ENCODE results near the gene ZFHX3. TPM values are rescaled to one million over a fixed set of nuclear protein-coding genes. Genes with fewer than 3 reads are reported as not detected.

Gene ZFHX3
- total RNA-seq, 1 experiment from 2014 or later, result 1.5 TPM

- Histone ChIP-seq H3K9me3 (ENCODE audit: control insufficient read depth, low read depth, low read length) (no peaks in the 10 kb centered on the region), H2BK12ac (ENCODE audit: insufficient read length, low read depth, low read length) (no peak overlapping the region), H3K4ac (ENCODE audit: low read depth, low read length) (no peak overlapping the region), H3K27ac (ENCODE audit: insufficient read length, low read depth, low read length) (no peak overlapping the region), H4K8ac (replicated peaks; ENCODE audit: insufficient read length, low read depth, low read length) (no peak overlapping the region), H2AK5ac (ENCODE audit: insufficient read length, low read length) (no peak overlapping the region), H3K4me1 (ENCODE audit: insufficient read depth, low read length) (no peaks in the 10 kb centered on the region; the same call in 1 of the 2 replicates), H3K18ac (ENCODE audit: insufficient read length, low read depth, low read length) (no peak overlapping the region), H3K9ac (ENCODE audit: extremely low read depth, insufficient read length, low read length) (no peak overlapping the region), H3T11ph (ENCODE audit: low read length) (no peak overlapping the region), H3K56ac (ENCODE audit: insufficient read length, low read depth, low read length) (no peak overlapping the region), H3K27me3 (ENCODE audit: insufficient read depth, low read length) (no peaks in the 10 kb centered on the region), H3K79me2 (ENCODE audit: insufficient read depth, low read length) (no peaks in the 10 kb centered on the region), H3K4me2 (ENCODE audit: insufficient read depth, insufficient read length, low read length) (no peak overlapping the region), H2BK5ac (ENCODE audit: insufficient read length, low read length) (no peak overlapping the region), H3K79me1 (ENCODE audit: insufficient read depth, low read depth, low read length, poor library complexity, severe bottlenecking) (no peaks in the 10 kb centered on the region), H2BK15ac (ENCODE audit: low read depth, low read length) (no peak overlapping the region), H2BK120ac (ENCODE audit: low read depth, low read length, poor library complexity, severe bottlenecking) (no peak overlapping the region), H4K91ac (ENCODE audit: insufficient read length, low read depth, low read length) (no peak overlapping the region), H3K23ac (ENCODE audit: insufficient read length, low read depth, low read length) (no peak overlapping the region), H3K23me2 (ENCODE audit: insufficient read length, low read depth, low read length, poor library complexity, severe bottlenecking) (no peaks in the 10 kb centered on the region), H2BK20ac (ENCODE audit: low read depth, low read length, poor library complexity, severe bottlenecking) (no peak overlapping the region), H2AFZ (ENCODE audit: low read length) (no peak overlapping the region), H4K5ac (ENCODE audit: insufficient read length, low read depth, low read length) (no peak overlapping the region), H3K14ac (ENCODE audit: insufficient read depth, low read length) (no peak overlapping the region), H4K20me1 (ENCODE audit: control insufficient read depth, insufficient read depth, insufficient read length) (no peaks in the 10 kb centered on the region)
- H3K36me3 Mint-ChIP-seq (ENCODE audit: insufficient read depth in 1 of 3, low read depth in 3 of 3), result no peaks in the 10 kb centered on the region
- no peak overlapping the region for H3K4me3 Mint-ChIP-seq
- no peak overlapping the region for H3K27ac Mint-ChIP-seq
- WGBS (ENCODE audit: extremely low coverage, insufficient read length, low lambda C conversion rate), result no CpG with 5 or more reads among the region's 3 CpGs
- H3K9me3 Mint-ChIP-seq, result no peaks in the 10 kb centered on the region
- peaks cover 2 to 4% of the 10 kb centered on the region in 2 experiments; a peak in 1 of 4 replicates for H3K4me1 Mint-ChIP-seq
- peaks cover 28% of the 10 kb centered on the region for H3K27me3 Mint-ChIP-seq (ENCODE audit: low read depth)
- TF ChIP-seq CTCF (conservative IDR thresholded peaks at IDR 0.05), result no peak
- DNase-seq, result no peak
Measured at GRCh38 chr16:73014768-73015167, 33.2 kb downstream of the ZFHX3 start.

Measured in H9 (cell line).